Mammary epithelial cell (primary cell): Measurements from ENCODE around the gene UACA.

Experiments used
- EZH2 ChIP-seq: IDR thresholded peaks from 2 replicates; pipeline ENCODE4 v1.6.1; 2012; ENCODE audit warnings: low read length, inconsistent platforms, borderline replicate concordance
- TF ChIP-seq, protein P1 (sequence below), 2 donors: IDR thresholded peaks in 1 of 2; conservative IDR thresholded peaks in 1 of 2; 2 replicates each; pipeline ENCODE4 v1.5.1; 2011 to 2012; ENCODE audit warnings: inconsistent platforms in 2 of 2, low read length in 2 of 2, mild to moderate bottlenecking in 2 of 2, control low read depth in 1 of 2, low read depth in 1 of 2; ENCODE audit not compliant: insufficient read depth in 1 of 2; ENCODE audit errors: extremely low read depth in 1 of 2

DNA sequence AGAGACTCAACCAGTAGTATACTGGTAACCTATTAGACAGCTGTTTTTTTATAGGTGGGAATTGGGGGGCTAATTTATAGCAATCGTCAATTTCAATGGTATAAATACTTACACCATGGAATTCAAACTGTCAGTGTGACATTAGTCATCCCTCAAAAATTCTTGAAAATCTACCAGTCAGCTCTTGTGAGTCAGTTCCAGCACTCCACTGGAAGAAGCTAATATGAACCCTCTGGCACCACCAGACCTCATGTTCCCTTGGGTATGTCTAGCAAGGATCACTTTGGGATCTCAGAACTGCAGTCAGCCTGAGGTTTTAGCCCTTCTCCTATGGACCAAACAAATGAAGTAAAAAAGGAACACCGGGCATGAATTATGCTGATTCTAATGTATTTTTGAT is 11.8 kb upstream of the UACA start:
- TF ChIP-seq, protein P1, sequence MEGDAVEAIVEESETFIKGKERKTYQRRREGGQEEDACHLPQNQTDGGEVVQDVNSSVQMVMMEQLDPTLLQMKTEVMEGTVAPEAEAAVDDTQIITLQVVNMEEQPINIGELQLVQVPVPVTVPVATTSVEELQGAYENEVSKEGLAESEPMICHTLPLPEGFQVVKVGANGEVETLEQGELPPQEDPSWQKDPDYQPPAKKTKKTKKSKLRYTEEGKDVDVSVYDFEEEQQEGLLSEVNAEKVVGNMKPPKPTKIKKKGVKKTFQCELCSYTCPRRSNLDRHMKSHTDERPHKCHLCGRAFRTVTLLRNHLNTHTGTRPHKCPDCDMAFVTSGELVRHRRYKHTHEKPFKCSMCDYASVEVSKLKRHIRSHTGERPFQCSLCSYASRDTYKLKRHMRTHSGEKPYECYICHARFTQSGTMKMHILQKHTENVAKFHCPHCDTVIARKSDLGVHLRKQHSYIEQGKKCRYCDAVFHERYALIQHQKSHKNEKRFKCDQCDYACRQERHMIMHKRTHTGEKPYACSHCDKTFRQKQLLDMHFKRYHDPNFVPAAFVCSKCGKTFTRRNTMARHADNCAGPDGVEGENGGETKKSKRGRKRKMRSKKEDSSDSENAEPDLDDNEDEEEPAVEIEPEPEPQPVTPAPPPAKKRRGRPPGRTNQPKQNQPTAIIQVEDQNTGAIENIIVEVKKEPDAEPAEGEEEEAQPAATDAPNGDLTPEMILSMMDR (conservative IDR thresholded peaks at IDR 0.05 in 1 of 2, IDR thresholded peaks at IDR 0.05 in 1 of 2; ENCODE audit: extremely low read depth in 1 of 2, insufficient read depth in 1 of 2, low read depth in 1 of 2, low read length in 2 of 2): no peak
- TF ChIP-seq EZH2: no peak
